ENCODE results near the gene RBPJL. TPM values are rescaled to one million over a fixed set of nuclear protein-coding genes. Genes with fewer than 3 reads are reported as not detected.

Gene RBPJL
- polyA plus RNA-seq, 10 donors: 0.14 TPM; not detected in 9

DNA sequence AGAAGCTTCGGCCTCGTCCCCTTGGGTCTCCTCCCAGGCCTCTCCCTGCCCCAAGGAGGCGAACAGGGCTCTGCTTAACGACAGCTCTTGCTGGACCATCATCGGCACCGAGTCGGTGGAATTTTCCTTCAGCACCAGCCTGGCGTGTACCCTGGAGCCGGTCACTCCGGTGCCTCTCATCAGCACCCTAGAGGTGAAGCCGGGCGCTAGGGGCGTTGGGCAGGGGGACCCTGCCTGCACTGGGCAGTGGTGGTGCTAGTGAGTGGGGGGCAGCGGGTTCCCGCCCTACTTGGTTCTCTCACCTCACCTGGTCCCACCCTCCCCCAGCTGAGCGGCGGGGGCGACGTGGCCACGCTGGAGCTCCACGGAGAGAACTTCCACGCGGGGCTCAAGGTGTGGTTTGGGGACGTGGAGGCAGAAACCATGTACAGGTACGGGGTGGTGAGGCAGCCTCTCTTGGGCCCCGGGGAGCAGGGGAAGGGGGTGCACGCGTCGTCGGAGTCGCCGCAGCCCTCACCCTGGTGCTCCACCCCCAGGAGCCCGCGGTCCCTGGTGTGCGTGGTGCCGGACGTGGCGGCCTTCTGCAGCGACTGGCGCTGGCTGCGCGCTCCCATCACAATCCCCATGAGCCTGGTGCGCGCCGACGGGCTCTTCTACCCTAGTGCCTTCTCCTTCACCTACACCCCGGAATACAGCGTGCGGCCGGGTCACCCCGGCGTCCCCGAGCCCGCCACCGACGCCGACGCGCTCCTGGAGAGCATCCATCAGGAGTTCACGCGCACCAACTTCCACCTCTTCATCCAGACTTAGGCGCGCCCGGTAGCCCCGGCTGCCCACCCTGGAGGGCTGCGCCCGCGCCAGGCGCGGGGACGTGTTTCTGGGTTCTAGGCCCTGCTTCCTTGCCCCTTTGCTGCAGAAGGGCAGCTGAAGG is 9.8 kb downstream of the RBPJL start:
- DNase-seq: no peak

DNA sequence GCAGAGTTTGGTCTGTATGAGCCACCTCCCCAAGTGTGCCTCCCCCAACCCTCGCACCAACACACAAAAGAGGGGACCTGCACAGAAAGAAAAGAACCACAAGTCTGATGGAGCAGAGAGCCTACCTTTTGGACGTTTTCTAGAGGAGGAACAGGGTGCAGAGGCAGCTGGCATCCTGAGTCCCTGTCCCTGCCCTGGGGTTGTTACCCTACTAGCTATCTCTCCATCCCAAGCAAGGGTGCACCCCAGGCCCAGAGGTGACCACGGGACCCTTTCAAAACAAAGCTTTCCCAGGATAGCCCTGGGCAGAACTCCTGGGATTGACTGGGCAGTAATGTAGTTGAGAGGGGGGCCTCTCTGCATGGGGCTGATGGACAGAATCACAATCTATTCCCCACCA is 11.2 kb downstream of the RBPJL start:
- no peak for DNase-seq

DNA sequence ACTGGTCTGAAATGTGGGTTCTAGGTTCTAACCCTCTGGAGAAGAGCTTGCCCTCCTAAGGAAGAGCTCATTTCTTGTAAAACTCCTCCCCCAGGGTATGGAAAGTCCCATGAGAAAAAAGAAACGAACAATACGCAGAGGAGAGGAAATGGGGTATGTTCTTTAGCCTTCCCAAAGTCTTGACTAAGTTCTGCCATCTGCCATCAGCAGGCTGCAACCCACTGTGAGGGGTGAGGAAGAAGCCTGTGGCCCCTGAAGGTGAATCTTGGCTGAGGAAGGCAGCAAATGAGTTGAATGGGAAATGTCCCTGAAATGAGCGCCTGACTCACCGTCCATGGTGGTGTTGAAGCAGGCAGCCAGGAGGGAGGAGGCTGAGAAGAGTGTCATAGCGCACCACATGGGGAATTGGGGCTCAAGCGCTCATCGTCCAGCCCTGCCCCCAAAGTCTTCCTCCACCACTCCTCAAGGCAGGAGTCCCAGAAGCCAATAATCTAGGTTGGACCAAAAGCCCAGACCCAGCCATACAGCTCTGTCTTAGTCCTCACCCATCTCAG is 11.8 kb downstream of the RBPJL start:
- no peak for DNase-seq

DNA sequence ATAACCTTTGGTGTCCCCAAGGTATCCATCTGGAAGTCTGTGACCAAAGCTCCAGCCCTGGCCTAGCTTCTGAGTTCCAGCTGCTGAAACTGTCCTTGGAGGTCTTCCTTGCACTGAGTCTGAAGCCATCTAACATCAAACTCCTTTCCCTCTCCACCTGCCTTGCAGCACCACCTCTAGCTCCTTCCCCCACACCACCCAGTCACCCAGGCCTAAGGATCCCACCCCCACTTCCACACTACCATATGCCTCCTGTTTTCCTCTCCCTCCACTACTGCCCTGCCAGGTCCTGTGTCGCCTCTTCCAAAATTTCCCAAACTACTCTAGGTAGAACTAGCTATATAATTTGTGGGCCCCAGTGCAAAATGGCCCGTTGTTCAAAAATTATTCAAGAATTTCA is 12.3 kb downstream of the RBPJL start:
- DNase-seq: no peak

DNA sequence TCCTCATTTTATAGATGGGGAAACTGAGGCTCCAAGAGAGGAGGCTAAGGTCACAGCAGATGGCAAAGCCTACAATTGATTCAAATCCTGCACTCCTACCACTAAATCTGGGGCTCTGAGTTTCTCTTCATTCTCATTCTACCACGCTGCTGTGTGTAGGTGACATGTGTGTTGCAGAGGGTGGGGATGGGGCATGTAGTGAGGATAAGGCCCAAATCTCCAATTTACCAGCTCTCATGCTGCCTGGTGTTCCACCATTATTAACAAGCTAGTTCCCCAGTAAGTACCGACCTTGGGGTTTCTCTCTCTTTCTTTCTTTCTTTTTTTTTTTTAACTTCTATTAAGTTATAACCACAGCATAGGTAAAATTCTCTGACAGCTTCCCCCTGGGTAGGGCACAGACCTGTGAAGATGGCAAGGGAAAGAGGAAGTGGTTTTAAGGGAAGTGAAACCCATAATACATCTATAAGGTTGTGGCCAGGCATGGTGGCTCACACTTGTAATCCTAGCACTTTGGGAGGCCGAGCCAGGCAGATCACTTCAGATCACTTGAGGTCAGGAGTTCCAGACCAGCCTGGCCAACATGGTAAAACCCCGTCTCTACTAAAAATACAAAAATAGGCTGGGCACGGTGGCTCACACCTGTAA is 14.4 kb downstream of the RBPJL start:
- DNase-seq: no peak

DNA sequence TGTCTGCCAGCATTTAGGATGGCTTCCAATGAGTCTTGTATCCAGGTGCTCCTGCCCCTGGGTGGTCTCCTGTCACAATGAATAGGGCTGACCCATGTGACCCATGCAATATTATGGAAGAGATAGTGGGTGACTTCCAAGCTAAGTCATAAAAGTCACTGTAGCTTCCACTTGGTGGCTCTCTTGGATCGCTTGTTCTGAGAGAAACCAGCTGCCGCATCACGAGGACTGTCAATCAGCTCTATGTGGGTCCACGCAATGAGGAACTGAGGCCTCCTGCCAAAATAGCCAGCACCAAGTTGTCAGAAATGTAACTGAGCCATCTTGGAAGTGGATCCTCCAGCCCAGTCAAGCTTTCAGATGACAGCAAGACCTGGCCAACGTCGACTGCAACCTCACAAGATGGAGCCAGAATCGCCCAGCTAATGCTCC is 16.3 kb downstream of the RBPJL start:
- peak in 2 of 3 donors; percentile 31 to 41 for DNase-seq

DNA sequence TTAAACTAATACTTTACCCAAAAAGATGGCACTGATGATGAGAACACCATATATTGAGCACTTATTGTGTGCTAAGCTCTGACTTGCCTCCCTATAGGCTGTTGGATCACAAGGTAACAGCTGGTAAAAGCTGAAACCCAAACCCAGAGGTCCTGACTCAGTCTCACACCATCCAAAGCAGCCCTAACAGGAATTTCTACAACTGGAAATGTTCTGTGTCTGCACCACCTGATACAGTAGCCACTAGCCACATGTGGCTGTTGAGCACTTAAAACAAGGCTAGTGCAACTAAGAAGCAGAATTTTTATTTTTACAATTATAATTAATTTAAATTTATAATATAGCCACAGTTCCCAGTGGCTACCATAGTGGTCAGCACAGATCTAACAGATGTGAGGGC is 17.1 kb downstream of the RBPJL start:
- no peak for DNase-seq

DNA sequence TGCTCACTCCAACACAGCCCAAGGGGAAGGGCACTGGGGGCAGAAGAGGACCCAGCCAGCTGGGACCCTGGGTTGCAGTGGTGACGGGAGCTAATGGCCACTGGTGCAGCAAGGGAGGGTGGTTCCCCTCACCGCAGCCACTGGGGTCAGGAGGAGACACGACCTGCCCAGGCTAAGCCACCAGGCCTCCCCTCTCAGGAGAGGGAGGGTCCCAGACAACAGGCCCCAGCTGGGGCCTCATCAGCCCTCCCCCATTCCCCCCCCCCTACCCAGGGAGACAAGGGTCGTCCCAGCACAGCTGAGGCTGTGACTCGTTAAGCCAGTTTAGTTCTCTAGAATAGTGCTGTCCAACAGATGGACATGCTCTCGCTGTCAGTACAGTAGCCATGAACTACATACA is 18.7 kb downstream of the RBPJL start:
- no peak for DNase-seq

DNA sequence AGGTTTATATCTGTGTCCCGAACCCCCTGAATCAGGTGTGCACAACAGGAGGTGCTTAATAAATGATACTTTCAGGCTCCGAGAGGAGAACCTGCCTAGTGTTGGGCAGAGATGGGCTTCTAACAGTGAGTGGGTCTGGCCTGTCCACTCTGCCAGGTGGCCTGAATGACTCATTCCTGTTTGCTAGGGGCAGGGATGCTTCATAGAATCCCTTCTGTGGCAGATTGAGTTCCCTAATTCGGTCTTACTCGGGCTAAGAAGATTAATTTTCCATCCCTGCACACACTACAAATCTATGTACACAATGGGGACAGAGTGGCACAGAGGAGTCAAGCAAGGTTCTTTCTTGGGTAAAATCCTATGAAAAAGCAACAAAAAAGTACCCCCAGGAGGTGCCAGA is 21.8 kb downstream of the RBPJL start:
- DNase-seq: no peak

DNA sequence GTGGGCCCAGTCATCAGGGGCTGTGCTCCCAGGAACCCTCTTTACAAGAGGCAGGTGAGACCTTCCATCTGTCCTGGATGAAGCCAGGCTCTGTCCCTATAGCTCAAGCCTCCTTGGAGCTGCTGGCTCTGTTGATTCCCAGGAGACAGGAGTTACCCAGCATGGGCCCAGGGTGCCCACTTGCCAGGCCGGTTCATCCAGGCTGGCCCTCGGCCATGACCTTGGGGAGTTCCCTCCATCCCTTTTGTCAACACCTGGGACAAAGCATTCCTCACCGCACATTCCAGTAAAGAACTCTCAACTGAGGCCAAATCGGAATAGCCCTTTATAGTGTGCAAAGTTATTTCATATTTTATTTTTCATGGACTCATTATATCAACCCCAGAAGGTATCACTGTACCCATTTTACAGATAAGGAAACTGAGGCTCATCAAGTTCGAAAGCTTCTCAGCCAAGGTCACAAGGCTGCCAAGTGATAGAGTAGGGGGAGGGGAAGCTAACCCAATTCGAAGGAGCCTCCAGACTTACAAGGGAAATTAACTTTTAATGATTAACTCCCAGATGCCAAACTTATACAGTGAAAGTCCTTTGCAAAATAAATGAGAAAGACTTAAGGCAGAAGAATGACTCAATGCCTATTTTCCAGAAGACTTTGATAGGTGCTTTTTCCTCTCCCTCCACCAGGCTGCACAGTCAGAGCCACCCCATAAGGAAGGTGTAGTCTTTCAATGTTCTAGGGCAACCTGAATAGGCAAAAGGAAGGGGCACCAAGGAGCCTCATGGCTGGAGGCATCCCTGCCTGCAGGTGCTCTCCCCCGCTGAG is 23.1 kb downstream of the RBPJL start:
- DNase-seq: no peak

DNA sequence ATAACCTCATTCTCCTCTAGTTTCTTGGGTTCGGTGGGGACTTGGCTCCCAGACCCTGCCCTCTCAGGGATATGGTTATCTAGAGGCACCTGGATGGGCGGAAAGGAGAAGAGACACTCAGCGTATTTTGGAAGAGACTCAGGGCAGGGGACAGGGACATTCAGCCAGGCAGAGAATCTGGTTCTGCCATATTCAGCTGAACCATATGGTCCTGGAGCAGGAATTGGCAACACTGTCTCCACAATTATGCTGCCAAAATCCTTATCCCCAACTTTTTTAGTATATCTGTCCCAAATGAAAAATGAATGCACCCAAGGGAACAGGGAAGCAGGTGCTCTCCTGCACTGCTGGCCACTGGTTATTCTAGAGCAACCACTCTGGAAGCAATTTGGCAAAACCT is 23.8 kb downstream of the RBPJL start:
- no peak for DNase-seq

DNA sequence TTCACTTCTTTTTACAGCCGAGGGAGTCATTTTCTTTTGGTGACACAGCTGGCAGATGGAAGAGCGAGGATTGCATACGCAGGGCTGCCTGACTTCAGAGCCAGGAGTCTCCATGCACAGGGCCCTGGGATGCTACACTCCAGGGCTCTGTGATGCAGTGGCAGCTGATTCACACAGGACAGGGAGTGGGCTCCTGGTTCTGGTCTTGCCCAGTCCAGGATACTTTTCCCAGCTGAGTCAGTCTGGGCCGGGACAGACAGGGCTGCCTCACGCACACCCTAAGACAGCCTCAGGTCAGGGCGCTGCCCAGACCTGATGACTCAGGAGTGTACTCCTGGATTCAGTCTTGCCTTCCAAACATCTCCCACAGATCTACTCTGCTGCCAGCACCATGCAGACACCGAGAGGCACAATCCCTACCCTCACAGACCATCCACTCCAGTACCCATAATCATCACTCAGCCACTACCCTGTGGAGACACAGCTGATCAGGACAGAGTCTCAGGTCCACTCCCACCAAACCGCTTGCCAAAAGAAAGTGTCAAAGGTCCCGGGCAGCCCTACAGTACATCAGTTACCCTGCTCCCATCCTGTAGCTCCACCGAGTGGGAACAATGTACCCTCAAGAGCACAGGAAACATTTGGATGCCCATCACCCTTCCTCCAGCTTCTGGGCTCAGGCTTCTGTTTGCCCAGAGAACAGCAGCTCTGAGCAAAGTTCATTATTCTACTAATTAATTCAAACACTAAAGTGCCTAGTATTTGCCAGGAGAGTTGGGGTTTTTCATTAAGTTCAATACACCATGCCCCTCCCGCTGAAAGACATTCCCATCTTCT is 30.1 kb downstream of the RBPJL start:
- no peak for DNase-seq

DNA sequence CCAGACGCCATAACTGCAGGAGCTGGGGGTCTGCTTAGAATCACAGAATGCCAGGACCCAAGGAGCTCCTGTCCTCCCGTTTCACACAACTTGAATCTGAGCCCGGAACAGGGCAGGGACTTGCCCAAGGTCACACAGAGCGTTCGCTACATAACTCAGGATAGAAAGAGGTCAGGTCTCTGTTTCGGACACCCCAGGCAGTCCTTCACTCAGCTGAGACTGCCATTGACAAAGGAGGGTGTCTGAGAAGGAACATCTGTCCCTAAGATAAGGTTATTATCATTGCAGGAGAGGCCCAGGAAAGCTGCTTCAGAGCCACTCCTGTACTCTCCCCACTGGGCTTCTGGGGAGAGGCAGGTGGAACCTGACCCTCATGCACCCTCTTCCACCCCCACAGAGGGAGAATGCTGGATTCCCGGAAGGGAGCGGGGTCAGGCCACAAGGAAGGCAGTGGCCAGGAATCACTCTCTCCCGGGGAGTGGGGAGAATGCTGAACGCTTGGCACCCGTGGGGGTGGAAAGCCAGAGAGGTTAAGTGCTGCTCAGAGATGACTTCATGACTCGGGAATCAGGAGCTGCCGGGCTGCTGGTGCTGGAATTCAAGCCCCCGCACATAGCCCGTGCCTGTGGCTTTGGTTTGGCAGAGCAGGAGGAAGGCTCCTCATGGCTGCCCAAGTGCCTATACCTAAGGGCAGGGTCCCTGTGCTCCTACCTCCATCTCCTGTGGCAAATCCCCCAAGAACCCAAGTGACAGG is 30.9 kb downstream of the RBPJL start:
- peak in 1 of 3 donors; percentile 76 for DNase-seq

DNA sequence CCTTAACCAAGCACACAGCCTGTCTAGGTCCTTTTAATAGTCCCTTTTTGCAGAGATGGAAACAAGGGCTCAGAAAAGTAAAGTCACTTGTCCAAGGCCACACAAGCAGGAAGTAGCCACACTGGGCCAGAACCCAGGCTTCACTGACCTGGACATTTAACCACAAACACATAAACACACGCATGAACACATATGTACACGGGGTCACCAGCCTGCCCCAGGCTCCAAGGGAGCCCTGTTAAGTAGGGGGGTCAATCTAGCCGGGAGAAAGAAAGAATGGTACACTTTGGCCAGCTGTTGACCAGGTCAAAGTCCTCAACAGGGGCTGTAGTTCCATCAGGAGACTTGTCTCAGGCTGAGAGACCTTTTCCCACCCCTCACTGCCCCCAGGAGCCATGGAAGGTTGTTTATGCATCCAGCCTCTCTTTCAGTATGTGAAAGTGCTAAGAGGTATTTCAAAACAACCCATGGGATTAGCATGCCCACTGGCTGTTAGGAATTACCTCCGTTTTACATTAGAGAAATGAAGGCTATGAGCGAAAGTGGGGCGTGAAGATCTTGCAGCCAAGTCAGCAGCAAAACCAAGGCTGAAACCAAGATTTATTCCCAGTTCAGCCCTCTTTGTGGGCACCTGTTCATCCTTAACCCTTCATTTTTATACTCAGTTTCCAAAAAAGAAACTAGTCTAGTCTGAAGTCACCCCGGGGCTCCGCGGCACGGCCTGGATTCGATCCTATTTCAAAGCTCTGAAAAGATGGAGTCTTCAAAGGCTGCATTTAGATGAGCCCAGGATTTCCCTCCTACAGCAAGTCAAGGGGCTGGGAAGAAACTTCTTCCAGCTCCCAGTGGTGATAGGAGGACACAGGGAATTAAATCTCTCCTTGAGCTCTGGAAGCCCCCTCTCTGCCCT is 31.7 kb downstream of the RBPJL start:
- no peak for DNase-seq

DNA sequence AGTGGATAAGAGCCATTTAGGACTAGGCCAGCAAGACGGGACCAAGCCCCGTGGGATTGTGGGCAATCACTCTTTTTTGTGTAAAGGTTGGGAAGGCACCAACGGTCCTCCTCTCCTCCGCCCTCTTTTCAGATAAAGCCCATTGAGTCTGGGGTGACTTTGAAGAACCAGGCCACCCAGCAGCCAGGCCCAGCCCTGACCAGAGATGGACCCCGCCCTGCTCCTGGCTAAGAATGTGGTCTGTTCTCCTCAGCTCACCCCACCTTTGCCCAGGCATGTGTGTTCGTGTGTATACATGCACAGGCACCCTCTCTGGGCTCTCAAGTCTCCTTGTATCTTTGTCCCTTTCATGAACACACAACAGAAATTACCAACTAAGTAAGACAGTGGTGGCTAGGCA is 32.4 kb downstream of the RBPJL start:
- DNase-seq: no peak

DNA sequence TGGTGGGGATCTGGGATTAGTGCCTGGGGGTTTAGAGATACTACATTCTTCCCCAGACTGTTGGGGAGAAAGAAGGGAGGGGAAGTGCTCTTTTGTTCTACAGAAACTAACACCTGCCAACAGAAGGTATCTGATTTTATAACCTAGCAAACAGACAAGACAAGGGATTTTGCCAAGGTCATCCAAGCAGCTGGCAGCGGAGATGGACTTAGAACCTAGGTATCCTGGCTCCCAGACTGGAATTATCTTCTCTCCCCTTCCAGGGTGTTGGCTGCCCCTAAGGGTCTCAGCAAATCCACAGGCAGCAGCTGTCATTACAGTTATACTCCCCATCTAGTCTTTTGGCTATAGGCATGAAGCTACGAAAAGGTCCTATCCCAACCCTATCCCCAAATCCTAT is 33.2 kb downstream of the RBPJL start:
- DNase-seq: no peak

DNA sequence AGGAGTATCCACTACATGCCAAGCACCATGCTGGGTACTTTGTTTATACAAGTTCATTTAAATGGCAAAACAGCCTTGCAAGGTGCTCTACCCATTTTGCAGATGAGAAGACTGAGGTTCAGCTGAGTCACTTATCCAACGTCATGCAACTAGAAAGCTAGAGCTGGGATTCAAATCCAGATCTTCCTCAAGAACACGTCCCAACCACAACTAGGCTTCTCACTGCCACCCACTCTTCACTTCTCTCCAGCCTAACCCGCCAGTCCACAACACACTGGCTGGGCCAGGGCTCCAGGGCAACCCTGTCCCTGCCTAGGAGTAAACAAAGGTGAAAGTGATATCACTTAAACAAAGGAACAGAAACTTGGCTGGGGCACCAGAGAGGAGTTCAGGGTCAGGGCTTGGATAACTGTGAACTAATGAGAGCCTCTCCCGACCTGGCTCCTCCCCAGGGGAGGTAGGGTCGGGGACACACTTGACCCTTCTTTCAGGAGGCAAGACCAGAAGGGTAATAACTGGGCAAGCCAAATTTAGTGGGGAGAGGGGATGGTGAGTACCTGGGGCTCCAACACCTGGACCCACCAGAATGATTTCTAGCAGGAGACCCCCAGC is 33.7 kb downstream of the RBPJL start:
- DNase-seq: no peak

DNA sequence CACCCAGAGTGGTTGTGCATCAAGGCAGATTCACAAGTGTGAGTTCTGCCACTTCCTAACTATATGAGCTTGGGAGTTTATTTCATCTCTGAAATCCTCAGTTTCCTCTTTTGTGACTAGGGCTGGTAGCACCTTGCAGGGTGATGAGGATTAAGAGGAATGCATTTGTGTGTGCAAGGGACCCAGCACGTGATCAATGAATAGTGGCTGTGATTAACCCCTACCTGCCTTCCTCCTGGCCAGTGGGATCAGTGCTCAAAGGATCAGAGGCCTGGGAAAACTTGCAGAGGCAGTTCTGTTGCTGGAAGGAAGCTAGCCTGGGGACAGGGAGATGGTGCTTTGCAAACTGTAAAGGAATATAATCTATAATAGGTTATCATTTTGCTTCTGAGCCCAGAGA is 34.3 kb downstream of the RBPJL start:
- no peak for DNase-seq

DNA sequence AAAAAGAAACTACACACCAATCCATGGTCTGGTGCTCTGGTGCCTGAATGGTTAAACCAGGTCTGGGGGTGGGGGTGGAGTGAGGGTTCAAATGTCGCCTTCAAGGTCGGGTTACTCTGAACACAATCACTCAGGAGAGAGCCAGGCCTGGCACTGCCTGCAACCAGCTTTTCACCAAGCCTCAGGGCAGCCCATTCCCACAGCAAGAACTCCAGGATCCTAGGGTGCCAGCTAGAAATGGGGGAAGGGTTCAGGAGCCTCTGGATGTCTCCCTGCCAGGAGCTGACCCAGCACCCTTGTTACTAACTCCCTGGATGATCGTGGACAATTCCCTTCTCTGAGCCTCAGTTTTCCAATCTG is 34.9 kb downstream of the RBPJL start:
- DNase-seq: no peak

All from muscle of back (tissue), 11 donors.